MM.1S (cell line): ENCODE data around the gene P2RY4.

Experiments used
- EZH2 ChIP-seq: fragments of 300-600 bp; sonication (generic); optimal IDR thresholded peaks from 2 replicates; pipeline ENCODE3; 2017; ENCODE audit warnings: low read depth, mild to moderate bottlenecking, antibody characterized with exemption, low read length, mixed read lengths
- TF ChIP-seq, protein P1 (sequence below): fragments of 300-600 bp; sonication (generic); IDR thresholded peaks from 2 replicates; pipeline ENCODE4 v1.5.1; 2016; ENCODE audit warnings: antibody characterized with exemption, low read length, mixed read lengths

DNA sequence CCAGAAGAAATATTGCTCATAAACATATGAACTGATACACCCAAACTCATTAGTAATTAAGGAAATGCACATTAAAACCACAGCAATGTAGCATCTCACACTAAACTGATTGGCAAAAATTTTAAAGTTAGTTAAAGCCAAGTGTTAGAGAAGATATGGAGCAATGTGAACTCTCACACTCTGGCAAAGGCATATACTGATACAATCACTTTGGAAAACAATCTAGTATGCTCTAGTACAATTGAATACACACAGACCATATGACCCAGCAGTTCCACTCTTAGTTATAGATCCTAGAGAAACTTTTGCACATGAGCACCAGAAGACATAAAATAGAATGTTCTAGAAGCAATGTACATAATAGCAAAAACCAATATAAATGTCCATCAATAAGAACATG is 34.0 kb downstream of the P2RY4 start:
- TF ChIP-seq, protein P1, sequence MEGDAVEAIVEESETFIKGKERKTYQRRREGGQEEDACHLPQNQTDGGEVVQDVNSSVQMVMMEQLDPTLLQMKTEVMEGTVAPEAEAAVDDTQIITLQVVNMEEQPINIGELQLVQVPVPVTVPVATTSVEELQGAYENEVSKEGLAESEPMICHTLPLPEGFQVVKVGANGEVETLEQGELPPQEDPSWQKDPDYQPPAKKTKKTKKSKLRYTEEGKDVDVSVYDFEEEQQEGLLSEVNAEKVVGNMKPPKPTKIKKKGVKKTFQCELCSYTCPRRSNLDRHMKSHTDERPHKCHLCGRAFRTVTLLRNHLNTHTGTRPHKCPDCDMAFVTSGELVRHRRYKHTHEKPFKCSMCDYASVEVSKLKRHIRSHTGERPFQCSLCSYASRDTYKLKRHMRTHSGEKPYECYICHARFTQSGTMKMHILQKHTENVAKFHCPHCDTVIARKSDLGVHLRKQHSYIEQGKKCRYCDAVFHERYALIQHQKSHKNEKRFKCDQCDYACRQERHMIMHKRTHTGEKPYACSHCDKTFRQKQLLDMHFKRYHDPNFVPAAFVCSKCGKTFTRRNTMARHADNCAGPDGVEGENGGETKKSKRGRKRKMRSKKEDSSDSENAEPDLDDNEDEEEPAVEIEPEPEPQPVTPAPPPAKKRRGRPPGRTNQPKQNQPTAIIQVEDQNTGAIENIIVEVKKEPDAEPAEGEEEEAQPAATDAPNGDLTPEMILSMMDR = no peak
- no peak for TF ChIP-seq EZH2
